Measurements from ENCODE around the gene RBPMS2. TPM values are rescaled to one million over a fixed set of nuclear protein-coding genes. Genes with fewer than 3 reads are reported as not detected.
A peak's percentile ranks its signal among the peaks of the same experiment; 100 is the strongest.

Gene RBPMS2
- polyA plus RNA-seq, 2 of the 4 experiments (the other 2 are of a cell fraction): 3.0 to 8.7 TPM

GRCh38 chr15:64710676-64711428 lies 64.5 kb downstream of the RBPMS2 start:
- FAIRE-seq (no peak), ATAC-seq (peak; percentile 43 to 55; a peak in 4 of 6 replicates)

GRCh38 chr15:64706011-64706911 lies 69.1 kb downstream of the RBPMS2 start:
- no peak for DNase-seq (ENCODE audit: low read depth in 1 of 2, low spot score in 1 of 2)
- 79% methylated on average over 10 of the region's 10 CpGs for WGBS (ENCODE audit: missing lambda C conversion rate)
- H3K4me3 ChIP-seq: no peak overlapping the region
- H3K9me3 ChIP-seq: no peaks in the 10 kb centered on the region
- CTCF ChIA-PET: interaction anchor here (0.6 to 44.5 kb wide), 7 partner anchors 10 to 1138 kb away, joined by 3 to 1052 read pairs (median 5); no protein-coding TSS in a partner anchor
- H3K4me2 ChIP-seq: no peak overlapping the region
- POLR2A ChIA-PET: no interaction called here
- peaks cover 14% of the 10 kb centered on the region for H3K4me1 ChIP-seq
- no peak for FAIRE-seq
- no peak overlapping the region for H3K27ac ChIP-seq
- ATAC-seq: no peak
- TF ChIP-seq KDM1A (IDR thresholded peaks at IDR 0.05; ENCODE audit: low read depth) (no peak), EP300 (IDR thresholded peaks at IDR 0.05) (no peak), POLR2AphosphoS2 (conservative IDR thresholded peaks at IDR 0.05; ENCODE audit: low read length) (no peak), ESRRA (IDR thresholded peaks at IDR 0.05; ENCODE audit: borderline replicate concordance, low read length) (no peak), HES2 (IDR thresholded peaks at IDR 0.05) (no peak), ATOH8 (CRISPR knock-in tag; IDR thresholded peaks at IDR 0.05; ENCODE audit: low read depth) (no peak), FOXS1 (CRISPR knock-in tag; IDR thresholded peaks at IDR 0.05) (no peak), GATA3 (IDR thresholded peaks at IDR 0.05; ENCODE audit: borderline replicate concordance) (no peak), POLR2A (IDR thresholded peaks at IDR 0.05; ENCODE audit: low read length) (no peak), NFE2L2 (conservative IDR thresholded peaks at IDR 0.05; ENCODE audit: low read length) (no peak), CHD2 (IDR thresholded peaks at IDR 0.05; ENCODE audit: low read length, partially characterized antibody) (no peak), RFX5 (IDR thresholded peaks at IDR 0.05) (no peak), CBX8 (IDR thresholded peaks at IDR 0.05) (no peak), FOSL2 (IDR thresholded peaks at IDR 0.05) (no peak), FOSL2 (CRISPR knock-in tag; IDR thresholded peaks at IDR 0.05) (no peak), ELK1 (IDR thresholded peaks at IDR 0.05; ENCODE audit: low read depth, low read length) (no peak)

More at GRCh38 chr15:64710676-64711428, 64.5 kb downstream of the RBPMS2 start:
- no peaks in the 10 kb centered on the region for H3K4me1 ChIP-seq
- CTCF ChIA-PET: interaction anchor here (1.4 to 44.5 kb wide), 3 partner anchors 19 to 99 kb away, joined by 6 to 1052 read pairs (median 121); no protein-coding TSS in a partner anchor
- DNase-seq (ENCODE audit: low read depth in 1 of 2, low spot score in 1 of 2): no peak
- no peak for TF ChIP-seq SMC3 (IDR thresholded peaks at IDR 0.05)
- no peak for TF ChIP-seq TP53 (CRISPR knock-in tag; IDR thresholded peaks at IDR 0.05)
- no peak for TF ChIP-seq MYC (IDR thresholded peaks at IDR 0.05; ENCODE audit: borderline replicate concordance, low read length)
- no peak for TF ChIP-seq CBX2 (IDR thresholded peaks at IDR 0.05; ENCODE audit: borderline replicate concordance, low read depth)
- no peak for TF ChIP-seq ZC3H11A (IDR thresholded peaks at IDR 0.05)
- no peak for TF ChIP-seq ZSCAN20 (CRISPR knock-in tag; IDR thresholded peaks at IDR 0.05)
- no peak for TF ChIP-seq CHD4 (IDR thresholded peaks at IDR 0.05; ENCODE audit: borderline replicate concordance)
- TF ChIP-seq FOSL2 (IDR thresholded peaks at IDR 0.05): no peak
- TF ChIP-seq FOSL2 (CRISPR knock-in tag; IDR thresholded peaks at IDR 0.05): no peak
- TF ChIP-seq BCL3 (IDR thresholded peaks at IDR 0.05): no peak
- no peak for TF ChIP-seq MAZ (IDR thresholded peaks at IDR 0.05; ENCODE audit: borderline replicate concordance, low read depth, low read length)
- TF ChIP-seq REST (IDR thresholded peaks at IDR 0.05): no peak
- TF ChIP-seq ZNF302 (CRISPR knock-in tag; IDR thresholded peaks at IDR 0.05): no peak
- TF ChIP-seq RCOR1 (IDR thresholded peaks at IDR 0.05; ENCODE audit: low read depth, low read length): no peak
- no peak for TF ChIP-seq EHMT2 (IDR thresholded peaks at IDR 0.05; ENCODE audit: low read depth)
- H3K9me3 ChIP-seq: no peaks in the 10 kb centered on the region
- H3K4me2 ChIP-seq: no peak overlapping the region
- no peak overlapping the region for H3K4me3 ChIP-seq
- POLR2A ChIA-PET: no interaction called here
- no peak overlapping the region for H3K27ac ChIP-seq
- WGBS (ENCODE audit: missing lambda C conversion rate): 81% methylated on average over 7 of the region's 7 CpGs
